ENCODE data around the gene EMCN.
"Not testable (repeated sequence)": the region's sequence is repeated elsewhere in the genome, so short reads cannot be mapped to it uniquely, and the experiment has no call there.

The EMCN gene

DNA sequence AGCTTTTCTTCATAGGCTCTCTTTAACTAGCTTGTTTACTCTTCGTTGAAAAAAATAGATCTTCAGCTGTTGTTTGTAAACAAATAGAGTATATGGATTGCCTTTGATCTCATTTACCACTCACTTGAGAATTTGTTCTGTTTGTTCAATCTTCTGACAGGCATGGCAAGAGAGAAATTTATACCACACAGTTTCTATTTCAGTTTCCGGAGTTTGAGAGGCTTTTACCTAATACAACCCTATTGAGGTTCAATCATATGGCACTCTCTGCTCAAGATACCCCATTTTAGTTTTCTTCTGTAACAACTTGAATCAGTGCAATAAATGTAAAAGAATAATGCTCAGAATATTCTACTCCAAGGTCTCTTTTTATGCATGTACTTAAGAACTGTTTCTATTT lies 148.0 kb downstream of the EMCN start:
- DNase-seq: no peak

DNA sequence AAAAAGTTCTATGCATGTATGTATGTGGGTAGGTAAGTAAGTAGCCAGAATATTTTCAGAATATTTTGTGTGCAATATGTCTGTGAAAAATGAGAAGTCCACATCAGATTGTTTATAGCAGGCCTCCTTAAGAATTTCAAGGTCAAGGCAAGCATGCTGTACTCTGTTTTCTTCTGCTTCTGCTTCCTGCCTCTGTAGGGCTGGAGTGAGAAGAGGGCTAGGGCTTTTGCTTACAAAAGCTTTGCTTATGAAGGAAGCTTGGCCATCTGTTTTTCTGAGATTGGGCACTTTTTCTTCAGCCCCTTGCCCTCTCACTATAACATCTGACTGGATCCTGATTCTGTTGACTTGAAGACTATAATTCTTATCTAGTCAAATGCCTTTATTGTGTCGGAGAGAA lies 150.4 kb downstream of the EMCN start:
- no peak for DNase-seq

DNA sequence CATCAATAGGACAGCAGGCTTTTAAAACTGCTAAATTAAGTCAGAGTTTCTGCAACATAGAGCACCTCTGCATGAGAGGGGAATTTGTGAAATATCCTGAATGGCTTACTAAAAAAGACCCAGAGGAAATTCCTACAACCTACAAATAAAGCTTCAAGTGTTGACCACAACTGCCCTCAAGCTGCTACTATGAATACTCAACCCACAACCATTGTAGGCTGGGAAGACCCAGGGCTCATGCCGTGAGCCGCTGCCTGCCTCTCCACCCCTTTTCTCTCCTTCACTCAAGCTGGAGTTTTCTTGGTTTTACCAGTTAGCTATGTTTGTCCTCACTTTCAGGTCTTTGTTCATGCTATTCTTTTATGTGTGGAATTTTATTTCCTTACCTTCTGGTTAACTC lies 151.6 kb downstream of the EMCN start:
- DNase-seq: no peak

- no peak for DNase-seq
These were observed 155.5 kb downstream of the EMCN start for GRCh38 chr4:100362366-100362765.

- DNase-seq: no peak
These were observed 156.5 kb downstream of the EMCN start for GRCh38 chr4:100361336-100361735.

DNA sequence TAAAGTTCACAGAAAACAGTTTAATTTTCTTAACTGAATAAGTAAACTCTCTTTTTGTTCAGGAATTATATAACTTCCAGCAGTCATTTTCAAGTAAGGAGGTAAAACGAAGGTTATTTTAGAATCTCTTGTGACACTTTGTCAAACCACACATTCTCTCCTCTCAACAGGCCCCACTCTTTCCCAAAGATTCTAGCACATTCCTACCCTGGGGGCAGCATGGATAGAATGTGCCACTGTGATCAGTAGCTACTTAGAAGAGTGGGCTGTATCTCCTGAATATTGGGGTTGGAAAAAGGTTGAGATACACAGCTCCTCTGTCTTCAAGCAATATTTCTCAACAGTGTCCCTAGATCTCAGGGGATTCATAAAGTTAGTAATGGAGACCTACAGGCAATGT lies 157.6 kb downstream of the EMCN start:
- no peak for DNase-seq

- no peak for DNase-seq
These were observed 158.4 kb downstream of the EMCN start for GRCh38 chr4:100359441-100359840.

- no peak for DNase-seq
These were observed 160.3 kb downstream of the EMCN start for GRCh38 chr4:100357542-100357941.

GRCh38 chr4:100356172-100356571 lies 161.7 kb downstream of the EMCN start:
- DNase-seq: no peak

DNA sequence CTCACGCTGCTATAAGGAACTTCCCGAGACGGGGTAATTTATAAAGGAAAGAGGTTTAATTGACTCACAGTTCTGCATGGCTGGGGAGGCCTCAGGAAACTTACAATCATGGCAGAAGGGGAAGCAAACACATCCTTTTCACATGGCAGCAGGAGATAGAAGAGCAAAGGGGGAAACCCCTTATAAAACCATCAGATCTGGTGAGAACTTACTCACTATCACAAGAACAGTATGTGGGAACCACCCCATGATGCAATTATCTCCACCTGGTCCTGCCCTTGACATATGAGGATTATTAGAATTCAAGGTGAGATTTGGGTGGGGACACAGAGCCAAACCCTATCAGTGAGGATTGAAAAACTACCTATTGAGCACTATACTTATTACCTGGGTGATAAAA lies 165.5 kb downstream of the EMCN start:
- not testable (repeated sequence) for DNase-seq

- no peak for DNase-seq
These were observed 169.3 kb downstream of the EMCN start for GRCh38 chr4:100348473-100348872.

DNA sequence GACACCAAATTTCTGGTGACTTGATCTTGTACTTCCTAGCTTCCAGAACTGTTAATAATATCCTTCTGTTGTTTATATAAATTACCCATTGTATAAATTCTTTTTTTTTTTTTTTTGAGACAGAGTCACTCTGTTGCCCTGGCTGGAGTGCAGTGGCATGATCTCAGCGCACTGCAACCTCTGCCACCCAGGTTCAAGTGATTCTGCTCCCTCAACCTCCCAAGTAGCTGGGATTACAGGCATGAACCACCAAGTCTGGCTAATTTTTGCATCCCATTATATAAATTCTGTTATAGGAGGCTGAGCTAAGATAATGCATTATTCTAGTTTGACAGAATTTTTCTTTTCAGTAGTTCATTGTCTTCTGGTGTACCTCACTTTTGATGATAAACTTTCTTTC lies 170.6 kb downstream of the EMCN start:
- no peak for DNase-seq

DNA sequence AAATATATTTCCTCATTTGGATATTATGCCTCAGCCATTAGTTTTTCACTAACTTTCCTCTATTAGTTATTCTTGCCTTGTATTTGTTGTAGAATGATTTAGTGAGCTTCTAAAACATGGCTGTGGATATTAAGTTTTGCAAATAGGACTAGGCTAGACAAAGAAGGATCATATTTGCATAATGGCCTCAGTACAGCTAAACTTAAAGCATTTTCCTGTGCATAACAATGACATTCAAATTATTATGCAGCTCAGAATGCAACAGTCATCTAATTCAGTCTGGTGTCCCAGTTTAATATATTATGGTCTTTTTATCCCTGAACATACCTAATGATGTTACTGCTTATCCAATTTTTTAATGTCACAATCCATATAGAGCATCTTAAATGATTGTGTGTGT lies 172.2 kb downstream of the EMCN start:
- DNase-seq: peak; percentile 37
